Measurements from ENCODE around the gene SYDE2. TPM values are rescaled to one million over a fixed set of nuclear protein-coding genes. Genes with fewer than 3 reads are reported as not detected.

The SYDE2 gene, protein sequence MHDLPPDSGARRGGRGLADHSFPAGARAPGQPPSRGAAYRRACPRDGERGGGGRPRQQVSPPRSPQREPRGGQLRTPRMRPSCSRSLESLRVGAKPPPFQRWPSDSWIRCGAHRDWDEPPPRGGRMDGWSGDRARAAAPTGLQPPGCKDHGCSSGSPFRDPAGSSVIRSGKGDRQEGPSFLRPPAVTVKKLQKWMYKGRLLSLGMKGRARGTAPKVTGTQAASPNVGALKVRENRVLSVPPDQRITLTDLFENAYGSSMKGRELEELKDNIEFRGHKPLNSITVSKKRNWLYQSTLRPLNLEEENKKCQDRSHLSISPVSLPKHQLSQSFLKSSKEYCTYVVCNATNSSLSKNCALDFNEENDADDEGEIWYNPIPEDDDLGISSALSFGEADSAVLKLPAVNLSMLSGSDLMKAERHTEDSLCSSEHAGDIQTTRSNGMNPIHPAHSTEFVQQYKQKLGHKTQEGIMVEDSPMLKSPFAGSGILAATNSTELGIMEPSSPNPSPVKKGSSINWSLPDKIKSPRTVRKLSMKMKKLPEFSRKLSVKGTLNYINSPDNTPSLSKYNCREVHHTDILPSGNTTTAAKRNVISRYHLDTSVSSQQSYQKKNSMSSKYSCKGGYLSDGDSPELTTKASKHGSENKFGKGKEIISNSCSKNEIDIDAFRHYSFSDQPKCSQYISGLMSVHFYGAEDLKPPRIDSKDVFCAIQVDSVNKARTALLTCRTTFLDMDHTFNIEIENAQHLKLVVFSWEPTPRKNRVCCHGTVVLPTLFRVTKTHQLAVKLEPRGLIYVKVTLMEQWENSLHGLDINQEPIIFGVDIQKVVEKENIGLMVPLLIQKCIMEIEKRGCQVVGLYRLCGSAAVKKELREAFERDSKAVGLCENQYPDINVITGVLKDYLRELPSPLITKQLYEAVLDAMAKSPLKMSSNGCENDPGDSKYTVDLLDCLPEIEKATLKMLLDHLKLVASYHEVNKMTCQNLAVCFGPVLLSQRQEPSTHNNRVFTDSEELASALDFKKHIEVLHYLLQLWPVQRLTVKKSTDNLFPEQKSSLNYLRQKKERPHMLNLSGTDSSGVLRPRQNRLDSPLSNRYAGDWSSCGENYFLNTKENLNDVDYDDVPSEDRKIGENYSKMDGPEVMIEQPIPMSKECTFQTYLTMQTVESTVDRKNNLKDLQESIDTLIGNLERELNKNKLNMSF
- total RNA-seq = 4.9 and 5.6 TPM in 2 replicates

GRCh38 chr1:85200463-85201339 is at the start of gene SYDE2:
SYDE2 (minus strand) TSS chr1:85201016; CDS start chr1:85200996, 20 bp downstream.

Other genes starting within 250 kb of the SYDE2 start
- 3.5 and 3.6 TPM in 2 replicates for gene MCOLN2, start 203.9 kb downstream of the SYDE2 start, total RNA-seq
- 5.8 and 6.1 TPM in 2 replicates for gene MCOLN3, start 152.5 kb downstream of the SYDE2 start, total RNA-seq
- 11.3 and 15.5 TPM in 2 replicates for gene C1orf52, start 58.6 kb upstream of the SYDE2 start, total RNA-seq
- 19.5 and 27.2 TPM in 2 replicates for gene BCL10, start 75.6 kb upstream of the SYDE2 start, total RNA-seq

Data from smooth muscle cell of trachea (primary cell).